ENCODE measurements around the gene PRKCZ.

PRKCZ gene

DNA sequence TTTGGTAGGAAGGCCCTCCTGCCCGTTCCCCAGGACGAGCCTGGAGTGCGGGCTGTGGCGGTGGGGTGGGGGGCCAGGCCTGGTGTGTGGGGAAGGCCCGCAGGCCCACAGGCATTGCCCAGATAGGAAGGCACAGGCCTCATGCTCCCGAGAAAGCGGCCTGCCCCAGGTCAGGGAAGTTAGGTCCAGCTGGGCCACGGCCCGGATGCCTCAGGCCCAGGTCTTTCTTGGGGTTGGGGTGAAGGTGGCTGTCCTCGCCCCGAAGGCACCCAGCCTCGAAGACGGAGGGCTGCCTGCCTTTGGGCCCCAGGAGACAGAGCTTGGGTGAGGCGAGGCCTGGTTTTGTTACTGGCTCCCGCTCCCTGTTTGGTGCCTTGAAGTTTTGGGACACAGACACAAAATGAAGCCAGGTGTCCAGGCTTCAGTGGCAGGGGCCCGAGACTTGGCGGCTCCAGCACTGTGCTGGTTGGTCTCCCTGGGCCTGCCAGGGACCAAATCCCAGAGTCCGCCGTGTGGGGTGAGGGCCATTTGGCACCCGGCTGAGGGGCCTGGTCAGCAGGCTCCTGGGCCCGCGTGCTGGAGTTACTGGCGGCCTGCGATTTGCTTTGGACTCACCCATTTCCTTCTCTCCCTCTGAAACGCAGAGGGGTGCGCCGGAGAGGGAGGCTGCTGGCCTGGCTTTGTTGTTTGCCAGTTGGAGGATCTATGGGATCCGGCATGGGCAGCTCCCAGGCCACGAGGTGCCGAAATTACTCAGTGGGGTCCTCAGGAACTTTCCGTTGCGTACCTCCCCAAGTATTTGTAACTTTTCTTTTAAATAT is 179.9 kb downstream of the PRKCZ start:
- peak; percentile 73 for DNase-seq

DNA sequence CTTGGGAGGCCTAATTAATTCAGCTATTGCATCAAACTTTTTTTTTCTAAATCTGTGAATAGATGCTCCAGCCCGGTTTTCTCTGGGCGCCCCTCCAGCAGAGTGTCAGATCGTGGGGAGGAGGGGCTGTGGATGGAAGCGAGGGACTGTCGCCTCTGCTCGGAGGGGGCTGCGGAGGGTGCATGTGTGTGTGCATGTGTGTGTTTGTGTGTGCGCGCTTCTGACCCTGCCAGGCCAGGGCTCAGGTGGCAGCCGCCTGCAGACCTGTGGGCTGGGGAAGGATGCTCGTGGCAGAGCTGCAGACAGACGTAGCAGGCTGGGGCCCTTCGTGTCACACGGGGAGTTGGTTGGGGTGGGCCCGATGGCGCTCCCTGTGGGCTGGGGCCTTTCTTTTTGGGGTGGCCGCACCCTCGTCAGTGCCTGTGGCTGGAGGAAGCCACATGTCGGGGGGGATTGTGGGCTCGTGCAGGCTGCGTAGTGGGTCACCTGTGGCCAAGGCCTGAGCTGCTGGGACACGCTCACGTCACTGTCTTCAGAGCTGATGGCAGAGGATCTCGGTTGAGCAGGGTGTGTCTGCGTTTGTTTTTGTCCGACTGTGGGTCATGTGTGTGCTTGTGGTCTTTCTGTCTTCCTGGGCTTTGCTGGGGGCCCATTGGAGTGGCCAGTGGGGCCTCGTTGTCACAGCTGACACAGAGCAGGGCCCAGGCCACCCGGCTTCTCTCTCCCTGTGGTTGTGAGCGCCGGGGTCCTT is 180.7 kb downstream of the PRKCZ start:
- no peak for DNase-seq

DNA sequence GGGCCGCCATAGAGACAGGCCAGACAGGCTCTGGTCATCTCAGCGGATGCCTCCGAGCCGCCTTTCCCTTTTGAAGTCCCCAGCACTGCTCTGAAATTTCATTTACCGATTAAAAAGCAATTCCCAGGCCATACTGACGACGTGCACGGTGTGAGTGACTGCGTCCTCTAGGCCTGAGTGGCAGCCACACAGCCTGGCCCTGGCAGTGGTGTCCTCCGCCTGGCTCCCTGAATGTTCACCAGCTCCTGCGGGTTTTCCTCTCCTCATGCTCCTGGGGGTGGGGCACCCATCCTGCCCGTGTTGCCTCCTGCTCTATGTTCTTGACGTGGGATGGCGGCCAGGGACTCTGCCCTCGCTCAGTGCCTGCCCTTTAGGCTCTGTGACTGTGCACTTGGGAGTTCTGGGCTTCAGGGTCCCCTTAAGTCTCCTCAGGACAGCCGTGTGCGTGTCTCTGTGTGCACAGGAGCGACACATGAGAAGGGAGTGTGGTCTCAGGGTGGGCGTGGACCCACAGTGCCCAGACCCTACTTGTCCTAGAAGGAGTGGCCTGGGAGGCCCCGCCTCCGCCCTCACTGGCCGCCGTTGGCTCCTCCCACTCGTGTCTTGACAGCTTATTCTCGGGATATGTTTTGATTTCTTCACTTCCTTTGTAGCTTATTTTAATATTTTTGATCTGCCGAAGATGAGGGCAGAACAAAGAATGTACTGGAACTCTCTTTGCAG is 181.5 kb downstream of the PRKCZ start:
- DNase-seq = peak; percentile 71

DNA sequence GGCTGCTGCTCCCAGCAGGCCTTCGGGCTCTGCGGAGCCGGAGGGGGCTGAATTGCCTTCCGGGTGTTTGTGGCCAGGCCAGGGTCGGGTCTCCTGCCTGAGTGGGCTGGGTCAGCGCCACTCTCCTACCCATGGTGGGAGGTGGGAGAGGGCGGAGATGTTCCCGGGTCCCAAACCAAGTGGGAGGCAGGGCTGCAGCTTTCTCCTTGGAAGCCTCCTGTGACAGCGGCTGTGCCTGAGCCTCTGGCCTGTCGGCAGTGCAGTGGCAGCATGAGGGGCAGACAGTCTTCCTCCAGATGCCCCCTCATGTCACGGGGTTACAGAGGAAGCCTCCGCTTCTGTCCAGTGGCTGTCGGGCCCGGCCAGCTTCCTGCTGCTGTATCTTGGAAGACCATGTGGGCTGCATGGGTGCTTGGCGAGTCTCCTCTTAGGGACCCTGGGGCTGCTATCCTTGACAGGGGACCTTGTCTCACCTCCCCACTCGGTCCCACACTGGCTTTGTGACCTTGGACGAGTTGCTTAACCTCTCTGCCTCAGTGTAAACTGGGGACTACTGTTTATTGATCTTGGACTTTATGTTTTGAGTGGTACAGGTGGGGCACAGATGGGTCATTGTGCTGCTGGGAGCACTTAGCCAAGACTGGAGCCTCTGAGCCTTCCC is 182.2 kb downstream of the PRKCZ start:
- no peak for DNase-seq

DNA sequence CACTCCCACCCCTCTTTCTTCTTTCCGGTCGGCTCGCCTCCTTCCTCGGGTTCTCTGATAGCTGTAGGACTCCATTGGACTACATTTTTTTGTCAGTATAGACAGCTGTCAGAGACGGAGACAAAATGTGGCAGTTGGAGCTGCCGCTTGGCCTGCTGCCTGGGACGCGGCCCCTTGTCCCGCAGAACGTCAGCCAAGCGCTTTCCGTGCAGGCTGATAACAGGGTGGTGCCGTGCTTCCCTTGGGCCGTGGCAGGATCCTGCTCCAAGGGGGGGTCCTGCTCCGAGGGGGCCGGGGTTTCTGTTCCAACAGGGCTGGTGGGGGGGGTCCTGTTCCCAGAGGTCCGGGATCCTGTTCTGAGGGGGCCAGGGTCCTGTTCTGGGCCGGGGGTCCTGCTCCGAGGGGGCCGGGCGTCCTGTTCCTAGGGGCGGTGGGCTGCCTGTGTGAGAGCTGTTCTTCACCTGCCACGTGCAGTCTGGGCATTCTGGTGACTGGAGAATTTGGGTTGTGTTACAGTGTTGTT is 182.8 kb downstream of the PRKCZ start:
- DNase-seq = no peak

DNA sequence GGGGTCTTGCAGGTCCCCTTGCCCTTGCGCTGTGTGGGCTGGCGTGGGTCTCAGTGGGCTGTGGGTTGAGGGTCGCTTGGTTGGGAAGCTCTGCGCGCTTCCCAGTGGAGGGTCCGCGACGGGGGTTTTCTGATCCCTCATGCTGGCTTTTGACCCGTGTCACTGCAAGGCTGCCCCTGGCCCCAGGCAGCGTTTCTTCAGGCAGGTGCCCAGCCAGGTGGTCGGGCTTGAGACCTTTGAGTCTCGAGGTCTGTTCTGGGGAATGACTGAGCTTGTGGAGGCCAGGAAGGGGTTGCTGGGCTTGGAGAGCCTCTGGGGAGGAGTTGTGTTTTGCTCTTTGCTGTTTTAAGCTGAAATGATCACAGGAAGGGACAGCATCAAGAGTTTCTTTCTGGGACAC is 183.3 kb downstream of the PRKCZ start:
- no peak for DNase-seq

DNA sequence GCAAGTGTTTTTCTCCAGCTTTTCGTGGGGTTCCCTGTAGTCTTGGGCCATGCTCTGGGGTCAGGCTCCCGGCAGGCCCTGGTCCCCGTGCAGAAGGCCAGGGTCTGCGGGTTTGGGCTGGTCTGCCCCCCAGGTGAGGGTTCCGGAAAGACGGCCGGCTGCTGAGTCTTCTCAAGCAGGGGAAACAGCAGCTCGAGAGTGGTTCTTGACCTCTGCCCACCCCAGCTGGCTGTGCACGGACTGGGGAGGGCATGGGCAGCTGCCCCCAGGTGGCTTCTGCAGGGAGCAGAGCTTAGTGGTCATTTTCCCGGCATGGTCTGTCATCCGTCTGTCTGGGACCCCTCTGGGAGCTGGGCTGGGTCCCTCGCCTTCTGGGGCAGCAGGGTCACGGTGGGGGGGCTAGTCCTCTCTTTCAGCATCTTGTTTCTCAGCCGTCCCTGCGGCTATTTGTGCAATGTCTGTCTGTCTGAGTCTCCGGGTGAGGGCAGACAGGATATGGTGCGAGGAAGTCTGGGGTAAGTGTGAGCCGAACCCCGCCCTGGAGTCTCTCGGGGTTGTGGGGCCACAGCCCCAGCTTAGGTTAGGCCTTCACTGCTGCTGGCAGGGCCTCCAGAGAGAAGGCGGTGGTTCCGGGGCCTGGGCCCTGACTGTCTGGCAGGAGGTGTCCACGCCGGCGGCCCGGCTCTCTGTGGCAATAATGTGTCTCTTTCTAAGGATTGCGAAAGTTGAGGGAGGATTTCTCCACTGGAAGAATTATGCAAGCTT is 184.0 kb downstream of the PRKCZ start:
- no peak for DNase-seq

DNA sequence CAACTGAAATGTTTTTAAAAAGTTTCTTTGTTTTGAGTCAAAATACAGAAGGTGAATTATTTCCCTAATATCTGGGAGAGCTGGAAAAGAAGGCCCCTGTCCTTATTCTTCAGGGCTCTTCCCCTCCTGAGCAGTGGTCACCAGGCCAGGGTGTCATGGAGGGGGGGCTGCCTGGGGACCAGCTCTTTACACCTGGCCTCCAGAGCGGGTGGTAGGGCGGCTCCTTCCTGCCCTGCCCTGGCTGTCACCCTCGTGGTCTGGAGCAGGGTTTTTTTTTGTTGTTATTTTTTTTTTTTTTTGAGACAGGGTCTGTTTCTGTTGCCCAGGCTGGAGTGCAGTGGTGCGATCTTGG is 184.5 kb downstream of the PRKCZ start:
- DNase-seq = no peak
